Measurements from ENCODE around the gene SERPINH1. TPM values are rescaled to one million over a fixed set of nuclear protein-coding genes. Genes with fewer than 3 reads are reported as not detected.

The SERPINH1 gene
- total and polyA plus RNA-seq, 2 of the 13 experiments (the other 11 are each of a cell fraction or from before 2014, with no cell fraction given) = 83.6 to 83.8 TPM

GRCh38 chr11:75606099-75606498 is 44.0 kb downstream of the SERPINH1 start (continued):
- TF ChIP-seq ZBTB43 (CRISPR knock-in tag; conservative IDR thresholded peaks at IDR 0.05) (no peak), ZNF678 (CRISPR knock-in tag; IDR thresholded peaks at IDR 0.05) (no peak), NFATC3 (CRISPR knock-in tag; IDR thresholded peaks at IDR 0.05) (no peak), SIN3B (IDR thresholded peaks at IDR 0.05; ENCODE audit: low read length) (no peak), NFAT5 (CRISPR knock-in tag; IDR thresholded peaks at IDR 0.05) (no peak), ZNF850 (CRISPR knock-in tag; conservative IDR thresholded peaks at IDR 0.05) (no peak)

GRCh38 chr11:75611823-75612222 is 49.8 kb downstream of the SERPINH1 start:
- Histone ChIP-seq H3K4me1 (ENCODE audit: insufficient read depth, low read length) (no peaks in the 10 kb centered on the region), H2AFZ (ENCODE audit: low read length) (no peak overlapping the region), H3K79me2 (ENCODE audit: insufficient read depth, low read length) (no peaks in the 10 kb centered on the region), H3K4me2 (ENCODE audit: low read depth, low read length) (no peak overlapping the region), H4K20me1 (ENCODE audit: insufficient read depth, low read length) (no peaks in the 10 kb centered on the region), H3K27ac (ENCODE audit: extremely low read length, insufficient read depth, low read length) (no peak overlapping the region), H3K36me3 (replicated peaks in 1 of 2; ENCODE audit: control insufficient read depth in 1 of 2, insufficient read depth in 2 of 2, low read length in 2 of 2) (no peaks in the 10 kb centered on the region), H3K9me3 (ENCODE audit: low read length) (no peaks in the 10 kb centered on the region), H3K4me3 (replicated peaks in 1 of 3; ENCODE audit: insufficient read depth in 1 of 3, low read depth in 2 of 3, low read length in 3 of 3) (no peak overlapping the region), H3K27me3 (ENCODE audit: control insufficient read depth in 1 of 2, insufficient read depth in 2 of 2, low read length in 2 of 2) (peaks cover 3 to 52% of the 10 kb centered on the region in 2 experiments; a peak in 4 of 5 replicates), H3K9ac (ENCODE audit: insufficient read depth, low read depth, low read length) (no peak overlapping the region)
- intact Hi-C loops (cut with micrococcal nuclease; ENCODE audit: unreplicated experiment) = no loop called here
- FAIRE-seq (no peak), DNase-seq (ENCODE audit: low spot score) (no peak), ATAC-seq (no peak)
- in situ Hi-C loops (cut with HindIII; ENCODE audit: extremely low pct_ligation_motif_present, low pct_unique_long_range_greater_than_20kb) = no loop called here
- TF ChIP-seq ZNF891 (CRISPR knock-in tag; IDR thresholded peaks at IDR 0.05) = no peak
- WGBS (ENCODE audit: low lambda C conversion rate) = 8% methylated on average over 2 of the region's 3 CpGs
- no TSS peak for BruUV-seq (replicated peaks)
- ChIA-PET POLR2A (no interaction called here), CTCF (ENCODE audit: low intra/inter-chr PET ratio, low total read pairs) (no interaction called here)

Data from HepG2 (cell line).